K562 (cell line): ENCODE data around the gene PET100. TPM values are rescaled to one million over a fixed set of nuclear protein-coding genes. Genes with fewer than 3 reads are reported as not detected.

Experiments
- ATF6 ChIP-seq: sonication (generic); formaldehyde crosslinking; IDR thresholded peaks from 2 replicates; pipeline ENCODE4 v1.4.0; 2020; ENCODE audit warnings: mild to moderate bottlenecking, missing genetic modification reagents
- BHLHE40 ChIP-seq: IDR thresholded peaks from 2 replicates; pipeline ENCODE4 v1.6.1; 2011; ENCODE audit warnings: low read length, improper control_type of control experiment
- CBFA2T2 ChIP-seq: fragments of 450-650 bp; conservative IDR thresholded peaks from 2 replicates; pipeline ENCODE4 v1.6.1; 2017; ENCODE audit warnings: mild to moderate bottlenecking
- CCNT2 ChIP-seq: IDR thresholded peaks from 2 replicates; pipeline ENCODE4 v1.6.1; 2011; ENCODE audit warnings: borderline replicate concordance, low read depth, mild to moderate bottlenecking, moderate library complexity, mixed read lengths, low read length; ENCODE audit not compliant: insufficient read length; ENCODE audit errors: extremely low read depth
- CREB1 ChIP-seq, 2 experiments: sonication (generic) in 1 of 2; formaldehyde crosslinking in 1 of 2; IDR thresholded peaks; 2 replicates each; pipeline versions ENCODE4 v1.6.1 to v1.8.0; 2012 to 2022; ENCODE audit warnings: inconsistent platforms in 1 of 2, mild to moderate bottlenecking in 1 of 2, missing genetic modification reagents in 1 of 2, moderate library complexity in 1 of 2
- EHMT2 ChIP-seq: fragments of 450-650 bp; IDR thresholded peaks from 2 replicates; pipeline ENCODE4 v1.6.1; 2018; ENCODE audit warnings: antibody characterized with exemption
- GABPB2 ChIP-seq: fragments of 250-450 bp; sonication (Bioruptor Pico); conservative IDR thresholded peaks from 2 replicates; pipeline ENCODE4 v1.5.1; 2021; ENCODE audit warnings: mild to moderate bottlenecking
- GATAD2B ChIP-seq: fragments of 450-650 bp; IDR thresholded peaks from 2 replicates; pipeline ENCODE4 v1.6.1; 2017; ENCODE audit warnings: mild to moderate bottlenecking, borderline replicate concordance
- HDAC1 ChIP-seq, 2 experiments: fragments of 450-650 bp; IDR thresholded peaks; 2 replicates each; pipeline ENCODE4 v1.6.1; 2016 to 2017; ENCODE audit warnings: inconsistent platforms in 1 of 2, mild to moderate bottlenecking in 1 of 2, moderate library complexity in 1 of 2
- HMG20B ChIP-seq: fragments of 250-450 bp; sonication (Bioruptor Pico); IDR thresholded peaks from 2 replicates; pipeline ENCODE4 v1.5.0; 2021; ENCODE audit warnings: mild to moderate bottlenecking
- HMGN3 ChIP-seq: IDR thresholded peaks from 2 replicates; pipeline ENCODE4 v1.6.1; 2011; ENCODE audit warnings: borderline replicate concordance, low read depth, mild to moderate bottlenecking, mixed read lengths, low read length; ENCODE audit not compliant: insufficient read length; ENCODE audit errors: extremely low read depth
- HMGXB4 ChIP-seq: sonication (generic); formaldehyde crosslinking; IDR thresholded peaks from 2 replicates; pipeline ENCODE4 v1.8.1; 2023; ENCODE audit warnings: mild to moderate bottlenecking, missing genetic modification reagents
- HSF4 ChIP-seq: fragments of 250-450 bp; sonication (Bioruptor Pico); IDR thresholded peaks from 2 replicates; pipeline ENCODE4 v2.1.2; 2022; ENCODE audit warnings: mild to moderate bottlenecking, moderate library complexity, borderline replicate concordance
- KDM4B ChIP-seq, 2 experiments: fragments of 450-650 bp in 1 of 2; sonication (generic) in 1 of 2; IDR thresholded peaks; 2 replicates each; pipeline ENCODE4 v1.6.1; 2016 to 2017; ENCODE audit warnings: borderline replicate concordance in 2 of 2, antibody characterized with exemption in 1 of 2, low read depth in 1 of 2, mild to moderate bottlenecking in 1 of 2
- MBD2 ChIP-seq: sonication (generic); IDR thresholded peaks from 2 replicates; pipeline ENCODE4 v1.6.1; 2016; ENCODE audit warnings: low read depth, borderline replicate concordance
- MTA3 ChIP-seq: fragments of 450-650 bp; formaldehyde crosslinking; IDR thresholded peaks from 2 replicates; pipeline ENCODE4 v1.6.1; 2017; ENCODE audit warnings: mild to moderate bottlenecking, borderline replicate concordance
- NBN ChIP-seq: fragments of 450-650 bp; IDR thresholded peaks from 2 replicates; pipeline ENCODE4 v1.6.1; 2016; ENCODE audit warnings: low read depth, mild to moderate bottlenecking
- NR4A1 ChIP-seq, 2 experiments: fragments of 250-450 bp in 1 of 2; fragments of 450-650 bp in 1 of 2; sonication (Bioruptor Pico) in 1 of 2; IDR thresholded peaks; 2 replicates each; pipeline versions ENCODE4 v1.4.0 to v1.6.1; 2016 to 2020; ENCODE audit warnings: mild to moderate bottlenecking in 2 of 2, missing compliant biosample characterization in 1 of 2, missing genetic modification characterization in 1 of 2, moderate library complexity in 1 of 2
- PHB ChIP-seq: fragments of 250-450 bp; sonication (Bioruptor Pico); IDR thresholded peaks from 2 replicates; pipeline ENCODE4 v1.5.0; 2021
- RBM34 ChIP-seq: fragments of 200-400 bp; formaldehyde crosslinking; IDR thresholded peaks from 2 replicates; pipeline ENCODE4 v1.6.1; 2018; ENCODE audit warnings: low read length, borderline replicate concordance; ENCODE audit not compliant: insufficient read depth
- SIX5 ChIP-seq, 2 experiments: IDR thresholded peaks; 2 replicates each; pipeline ENCODE4 v1.6.1; 2011; ENCODE audit warnings: low read length in 2 of 2, borderline replicate concordance in 1 of 2, low read depth in 1 of 2, mild to moderate bottlenecking in 1 of 2, moderate library complexity in 1 of 2; ENCODE audit not compliant: insufficient read depth in 1 of 2
- SMARCB1 ChIP-seq: IDR thresholded peaks from 2 replicates; pipeline ENCODE4 v1.6.1; 2011; ENCODE audit warnings: improper control_type of control experiment, low read depth; ENCODE audit not compliant: insufficient read length
- ZBED1 ChIP-seq: IDR thresholded peaks from 2 replicates; pipeline ENCODE4 v1.6.1; 2014
- ZNF224 ChIP-seq: sonication (generic); formaldehyde crosslinking; IDR thresholded peaks from 2 replicates; pipeline ENCODE4 v1.8.0; 2022; ENCODE audit warnings: mild to moderate bottlenecking, missing genetic modification reagents
- polyA plus RNA-seq, 8 experiments: library from polyadenylated mRNA; depleted of rRNA in 4 of 8; stranded (reverse) in 5 of 8; unstranded in 3 of 8; fragments of >200 nt; fragmentation: Nextera tagmentation in 2 of 8; fragmentation: Illumina TruSeq in 1 of 8; extraction: Ambion mirVana in 2 of 8; extraction: Trizol in 1 of 8; gene quantifications; 2 replicates each; pipeline versions ENCODE4 v1.2.1 to v1.2.3, GENCODE V29; 2011 to 2014; ENCODE audit warnings: inconsistent platforms in 1 of 8, missing spikeins in 1 of 8
- total RNA-seq, 7 experiments: library from RNA; depleted of rRNA in 6 of 7; stranded (reverse); fragments of >200 nt in 6 of 7; fragmentation: Illumina TruSeq in 2 of 7; extraction: Trizol in 2 of 7; gene quantifications; 2 replicates each; pipeline versions ENCODE4 v1.2.1 to v1.2.3, GENCODE V29; 2011 to 2021; ENCODE audit warnings: low replicate concordance in 1 of 7

Gene PET100
- total and polyA plus RNA-seq, 9 of the 15 experiments (the other 6 are each of a cell fraction or from before 2014, with no cell fraction given): 62.3 to 351 (median 98.3) TPM

- TF ChIP-seq HMGXB4 (CRISPR knock-in tag): peak; percentile 74; the same call in 1 of the 2 replicates
- TF ChIP-seq HMGN3: peak; percentile 53
- peak; percentile 47; the same call in 1 of the 2 replicates for TF ChIP-seq MBD2
- no peak for TF ChIP-seq CCNT2
- no peak for TF ChIP-seq SMARCB1
- TF ChIP-seq RBM34: no peak
- TF ChIP-seq GABPB2: no peak
- peak; percentile 26; the same call in 1 of the 2 replicates for TF ChIP-seq GATAD2B
- TF ChIP-seq NR4A1 (CRISPR knock-in tag; IDR thresholded peaks at IDR 0.05): no peak
- no peak for TF ChIP-seq NR4A1 (tag; IDR thresholded peaks at IDR 0.05)
- TF ChIP-seq SIX5 (IDR thresholded peaks at IDR 0.05; ENCODE audit: borderline replicate concordance in 1 of 2, insufficient read depth in 1 of 2, low read depth in 1 of 2, low read length in 2 of 2): no peak
- no peak for TF ChIP-seq ATF6 (CRISPR knock-in tag)
- 0 out of 2 replicates have a peak, but pooled peaks have one; percentile 4 for TF ChIP-seq BHLHE40
- no peak for TF ChIP-seq HSF4 (CRISPR knock-in tag)
- TF ChIP-seq ZNF224 (CRISPR knock-in tag): no peak
- TF ChIP-seq CBFA2T2: no peak
- TF ChIP-seq ZBED1: no peak
- peak in 1 of 2 experiments; percentile 53; a peak in 1 of 4 replicates for TF ChIP-seq HDAC1 (IDR thresholded peaks at IDR 0.05)
- no peak for TF ChIP-seq HMG20B (CRISPR knock-in tag)
- peak; percentile 39; the same call in 1 of the 2 replicates for TF ChIP-seq PHB (CRISPR knock-in tag)
- 0 out of 2 replicates have a peak, but pooled peaks have one; percentile 29 for TF ChIP-seq NBN
- TF ChIP-seq KDM4B (IDR thresholded peaks at IDR 0.05; ENCODE audit: borderline replicate concordance in 2 of 2, low read depth in 1 of 2): peak in 1 of 2 experiments; percentile 64; a peak in 1 of 4 replicates
- no peak for TF ChIP-seq CREB1 (IDR thresholded peaks at IDR 0.05)
- 0 out of 2 replicates have a peak, but pooled peaks have one; percentile 38 for TF ChIP-seq CREB1 (CRISPR knock-in tag; IDR thresholded peaks at IDR 0.05)
- TF ChIP-seq EHMT2: no peak
- no peak; the same call in 1 of the 2 replicates for TF ChIP-seq MTA3
Observed at GRCh38 chr19:7637374-7638256, 8.0 kb downstream of the PET100 start (continued).
